Progenitor cell of endocrine pancreas (in vitro differentiated cells): ENCODE data around the gene CR1L. TPM values are rescaled to one million over a fixed set of nuclear protein-coding genes. Genes with fewer than 3 reads are reported as not detected.

Source experiments
- DNase-seq: peaks from one replicate; pipeline ENCODE4 v3.0.0; 2021; ENCODE audit warnings: low spot score; ENCODE audit not compliant: unreplicated experiment
- H3K27ac Mint-ChIP-seq: 2 replicates; pipeline ENCODE4 v1.8.0; 2021; ENCODE audit warnings: mild to moderate bottlenecking, moderate library complexity, mixed read lengths
- H3K27me3 Mint-ChIP-seq: 2 replicates; pipeline ENCODE4 v1.8.0; 2021; ENCODE audit warnings: mixed read lengths
- H3K36me3 Mint-ChIP-seq: 2 replicates; pipeline ENCODE4 v1.8.0; 2022; ENCODE audit warnings: mixed read lengths; ENCODE audit not compliant: insufficient read depth
- H3K4me1 Mint-ChIP-seq: 2 replicates; pipeline ENCODE4 v1.8.0; 2021; ENCODE audit warnings: low read depth, mixed read lengths
- H3K4me3 Mint-ChIP-seq: 2 replicates; pipeline ENCODE4 v1.8.0; 2021; ENCODE audit warnings: low read depth, mild to moderate bottlenecking, moderate library complexity, mixed read lengths
- H3K9me3 Mint-ChIP-seq: 2 replicates; pipeline ENCODE4 v1.8.0; 2021; ENCODE audit warnings: low read depth, mixed read lengths
- total RNA-seq: library from RNA; stranded (reverse); gene quantifications from 2 replicates; pipeline ENCODE4 v1.2.1, GENCODE V29; 2021
- TF ChIP-seq, protein P1 (sequence below): fragments of 200-600 bp; sonication (generic); IDR thresholded peaks from one replicate; pipeline ENCODE4 v1.5.0; 2021; ENCODE audit warnings: antibody characterized with exemption, mild to moderate bottlenecking; ENCODE audit not compliant: unreplicated experiment

The CR1L gene
- total RNA-seq, 1 donor from 2014 or later, result not detected

DNA sequence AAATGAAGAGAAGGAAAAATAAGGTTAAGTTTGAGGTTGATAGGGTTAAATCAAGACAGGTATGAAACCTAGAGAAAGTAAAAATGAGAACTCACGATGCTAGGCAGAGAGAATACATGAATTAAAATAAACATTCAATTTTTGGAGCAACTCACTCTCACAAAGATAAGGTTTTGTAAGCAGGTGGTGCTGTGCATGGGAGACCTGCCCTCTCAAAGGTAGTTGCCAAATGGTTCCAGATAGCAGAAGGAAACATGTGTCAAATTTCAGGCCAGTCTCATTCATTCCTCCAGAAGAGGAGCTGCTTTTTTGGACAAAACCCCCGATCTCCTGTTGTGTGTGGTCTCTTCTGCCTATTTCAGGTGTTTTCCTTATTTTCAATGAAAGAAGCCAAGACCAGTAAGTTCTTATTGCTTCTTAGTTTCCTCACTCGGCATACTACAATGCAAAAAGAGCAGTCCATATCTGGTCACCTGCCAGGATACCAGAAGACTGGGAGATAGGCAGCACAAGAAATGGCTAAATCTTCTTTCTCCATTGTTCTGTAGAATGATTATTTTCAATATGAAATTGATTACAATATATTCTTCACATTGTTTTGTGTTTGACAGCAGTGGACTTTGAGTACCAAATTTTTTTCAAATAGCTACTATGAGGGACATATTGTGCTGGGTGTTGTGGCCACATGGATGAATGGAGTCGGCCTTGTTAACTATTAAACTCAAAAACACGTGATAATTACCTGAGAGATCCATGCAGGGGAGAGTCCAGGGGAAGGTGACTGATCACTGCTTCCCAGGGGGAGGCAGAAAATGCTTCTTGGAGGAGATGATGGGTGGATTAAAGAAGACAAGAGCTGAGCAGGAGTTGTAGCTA is 3.6 kb downstream of the CR1L start:
- Mint-ChIP-seq H3K9me3 (no peaks in the 10 kb centered on the region), H3K4me3 (no peak overlapping the region), H3K27ac (peak overlapping the region; percentile 53), H3K27me3 (no peaks in the 10 kb centered on the region), H3K36me3 (no peaks in the 10 kb centered on the region), H3K4me1 (peaks cover 26% of the 10 kb centered on the region)
- TF ChIP-seq, protein P1, sequence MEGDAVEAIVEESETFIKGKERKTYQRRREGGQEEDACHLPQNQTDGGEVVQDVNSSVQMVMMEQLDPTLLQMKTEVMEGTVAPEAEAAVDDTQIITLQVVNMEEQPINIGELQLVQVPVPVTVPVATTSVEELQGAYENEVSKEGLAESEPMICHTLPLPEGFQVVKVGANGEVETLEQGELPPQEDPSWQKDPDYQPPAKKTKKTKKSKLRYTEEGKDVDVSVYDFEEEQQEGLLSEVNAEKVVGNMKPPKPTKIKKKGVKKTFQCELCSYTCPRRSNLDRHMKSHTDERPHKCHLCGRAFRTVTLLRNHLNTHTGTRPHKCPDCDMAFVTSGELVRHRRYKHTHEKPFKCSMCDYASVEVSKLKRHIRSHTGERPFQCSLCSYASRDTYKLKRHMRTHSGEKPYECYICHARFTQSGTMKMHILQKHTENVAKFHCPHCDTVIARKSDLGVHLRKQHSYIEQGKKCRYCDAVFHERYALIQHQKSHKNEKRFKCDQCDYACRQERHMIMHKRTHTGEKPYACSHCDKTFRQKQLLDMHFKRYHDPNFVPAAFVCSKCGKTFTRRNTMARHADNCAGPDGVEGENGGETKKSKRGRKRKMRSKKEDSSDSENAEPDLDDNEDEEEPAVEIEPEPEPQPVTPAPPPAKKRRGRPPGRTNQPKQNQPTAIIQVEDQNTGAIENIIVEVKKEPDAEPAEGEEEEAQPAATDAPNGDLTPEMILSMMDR, result no peak
- no peak for DNase-seq

DNA sequence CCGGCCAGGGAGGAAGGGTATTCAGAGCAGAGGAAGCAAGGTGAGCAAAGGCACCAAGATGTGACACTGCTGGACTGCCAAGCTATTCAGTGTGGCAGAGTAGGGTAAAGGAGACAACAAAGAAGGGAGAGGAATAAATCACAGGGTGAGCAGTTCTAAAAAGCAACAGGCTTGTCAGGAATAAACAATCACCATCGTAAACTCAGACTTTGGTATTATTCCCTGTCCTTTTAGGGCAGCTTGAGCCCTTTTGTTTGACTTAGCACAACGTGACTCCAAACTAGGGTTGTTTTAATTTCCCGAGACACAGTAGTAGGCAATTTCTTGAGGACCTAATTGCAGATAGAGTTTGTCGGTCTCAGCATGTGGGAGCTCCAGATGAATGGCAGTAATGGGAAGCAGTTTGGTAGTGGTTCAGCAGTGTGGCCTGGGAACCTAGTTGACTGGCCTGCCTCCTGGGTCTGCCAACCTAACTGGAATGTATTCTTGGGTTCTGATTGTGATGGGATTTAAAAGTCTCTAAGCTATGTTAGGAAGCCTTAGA is 4.3 kb downstream of the CR1L start:
- no peak for DNase-seq
- Mint-ChIP-seq H3K4me1 (peaks cover 26% of the 10 kb centered on the region), H3K36me3 (no peaks in the 10 kb centered on the region), H3K27me3 (no peaks in the 10 kb centered on the region), H3K4me3 (no peak overlapping the region), H3K27ac (peak overlapping the region; percentile 53), H3K9me3 (no peaks in the 10 kb centered on the region)
- TF ChIP-seq, protein P1, result no peak

DNA sequence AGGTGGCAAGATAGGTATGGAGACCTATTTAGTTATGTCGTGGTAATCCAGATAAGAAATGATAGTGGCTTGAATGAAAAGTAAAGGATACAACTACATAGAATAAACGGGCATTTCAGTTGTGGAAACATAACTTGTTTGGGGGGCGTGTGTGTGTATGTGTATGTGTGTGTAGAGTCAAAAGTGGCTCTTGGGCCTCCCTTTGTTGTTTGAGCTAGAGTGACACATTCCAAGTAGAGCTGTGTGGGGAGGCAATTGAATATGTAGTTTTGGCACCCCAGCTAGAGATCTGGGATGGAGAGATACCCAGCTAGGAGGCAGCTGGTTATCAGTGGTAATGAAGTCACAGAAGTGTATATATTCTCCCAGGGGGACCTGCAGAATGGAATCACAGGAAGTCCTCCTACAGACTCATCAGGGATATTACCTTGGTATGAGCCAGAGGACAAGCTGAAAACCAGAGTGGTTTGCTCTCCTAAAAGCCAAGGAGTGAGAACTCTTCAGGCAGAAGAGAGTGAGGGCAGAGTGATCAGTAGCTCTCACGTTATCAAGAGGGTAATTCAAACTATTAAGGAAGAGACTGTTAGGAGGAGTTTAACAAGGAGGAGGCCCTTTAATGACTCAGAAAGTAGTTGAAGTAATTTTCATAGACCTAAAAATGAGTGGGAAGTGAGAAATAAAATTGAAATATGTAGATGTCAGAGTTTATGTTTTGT is 5.1 kb downstream of the CR1L start:
- Mint-ChIP-seq H3K4me1 (peaks cover 28% of the 10 kb centered on the region), H3K36me3 (no peaks in the 10 kb centered on the region), H3K9me3 (no peaks in the 10 kb centered on the region), H3K4me3 (no peak overlapping the region), H3K27me3 (no peaks in the 10 kb centered on the region), H3K27ac (no peak overlapping the region)
- TF ChIP-seq, protein P1, result no peak
- no peak for DNase-seq

DNA sequence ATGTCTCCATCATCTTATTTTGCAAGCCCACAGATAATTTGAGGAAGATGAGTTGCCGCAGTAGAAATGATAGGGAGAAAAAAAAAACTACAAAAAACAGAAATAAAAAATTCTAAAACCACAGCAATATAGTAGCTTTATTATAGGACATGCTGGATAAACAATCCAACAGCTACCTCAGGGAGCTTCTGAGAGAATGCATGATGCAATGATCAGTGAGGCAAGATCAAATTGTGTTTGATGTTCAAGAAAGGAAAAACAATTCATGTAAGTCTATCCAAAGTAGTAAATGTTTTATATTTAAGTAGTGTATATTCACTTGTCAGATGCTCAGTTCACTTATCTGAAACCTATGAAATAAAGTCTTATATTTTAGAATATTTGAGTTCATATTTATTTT is 6.7 kb downstream of the CR1L start:
- Mint-ChIP-seq H3K27ac (no peak overlapping the region), H3K36me3 (no peaks in the 10 kb centered on the region), H3K9me3 (no peaks in the 10 kb centered on the region), H3K27me3 (no peaks in the 10 kb centered on the region), H3K4me3 (no peak overlapping the region), H3K4me1 (peaks cover 28% of the 10 kb centered on the region)
- TF ChIP-seq, protein P1, result no peak
- no peak for DNase-seq

DNA sequence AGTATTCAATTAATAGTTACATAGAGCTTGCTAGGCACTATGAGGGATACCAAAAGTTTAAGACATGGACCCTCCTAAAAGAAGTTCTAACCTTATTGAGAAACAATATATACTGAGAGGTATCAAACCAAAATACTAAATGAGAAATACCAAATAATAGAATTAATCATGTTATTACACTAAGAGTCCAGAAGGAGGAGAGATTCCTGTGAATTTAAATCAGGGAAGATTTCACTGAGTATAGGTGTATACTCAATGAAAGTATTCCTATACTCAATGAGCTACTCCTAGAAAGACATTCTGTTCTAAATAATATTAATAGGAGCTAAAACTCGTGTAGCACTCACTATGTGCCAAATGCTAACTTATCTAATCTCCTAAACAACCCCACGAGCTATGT is 9.4 kb downstream of the CR1L start:
- Mint-ChIP-seq H3K27me3 (no peaks in the 10 kb centered on the region), H3K4me3 (no peak overlapping the region), H3K36me3 (no peaks in the 10 kb centered on the region), H3K4me1 (peaks cover 21% of the 10 kb centered on the region), H3K9me3 (no peaks in the 10 kb centered on the region), H3K27ac (no peak overlapping the region)
- TF ChIP-seq, protein P1, result peak; percentile 28
- no peak for DNase-seq
